Activated naive CD8-positive, alpha-beta T cell treated with anti-CD3 and anti-CD28 coated beads for 36 hours (primary cell): ENCODE data around the gene KLHL4. TPM values are rescaled to one million over a fixed set of nuclear protein-coding genes. Genes with fewer than 3 reads are reported as not detected.
"Not testable (repeated sequence)": the region's sequence is repeated elsewhere in the genome, so short reads cannot be mapped to it uniquely, and the experiment has no call there.

Source experiments
- DNase-seq: peaks from one replicate; pipeline ENCODE4 v3.0.0; 2021
- H3K27ac Mint-ChIP-seq: one replicate; pipeline ENCODE4 v1.8.0; 2022; ENCODE audit warnings: mild to moderate bottlenecking, moderate library complexity, mixed read lengths
- H3K27me3 Mint-ChIP-seq: one replicate; pipeline ENCODE4 v1.8.0; 2022; ENCODE audit warnings: mild to moderate bottlenecking, mixed read lengths
- H3K36me3 Mint-ChIP-seq: one replicate; pipeline ENCODE4 v1.8.0; 2021; ENCODE audit warnings: mild to moderate bottlenecking, mixed read lengths
- H3K4me1 Mint-ChIP-seq: one replicate; pipeline ENCODE4 v1.8.0; 2021; ENCODE audit warnings: mixed read lengths
- H3K4me3 Mint-ChIP-seq: one replicate; pipeline ENCODE4 v1.8.0; 2022; ENCODE audit warnings: mild to moderate bottlenecking, moderate library complexity, mixed read lengths
- H3K9me3 Mint-ChIP-seq: one replicate; pipeline ENCODE4 v1.8.0; 2022; ENCODE audit warnings: mixed read lengths
- total RNA-seq, 2 experiments: library from RNA; stranded (reverse); gene quantifications; one replicate each; pipeline ENCODE4 v1.2.3, GENCODE V29; 2021

The KLHL4 gene
- total RNA-seq, 2 experiments from 2014 or later: not detected

DNA sequence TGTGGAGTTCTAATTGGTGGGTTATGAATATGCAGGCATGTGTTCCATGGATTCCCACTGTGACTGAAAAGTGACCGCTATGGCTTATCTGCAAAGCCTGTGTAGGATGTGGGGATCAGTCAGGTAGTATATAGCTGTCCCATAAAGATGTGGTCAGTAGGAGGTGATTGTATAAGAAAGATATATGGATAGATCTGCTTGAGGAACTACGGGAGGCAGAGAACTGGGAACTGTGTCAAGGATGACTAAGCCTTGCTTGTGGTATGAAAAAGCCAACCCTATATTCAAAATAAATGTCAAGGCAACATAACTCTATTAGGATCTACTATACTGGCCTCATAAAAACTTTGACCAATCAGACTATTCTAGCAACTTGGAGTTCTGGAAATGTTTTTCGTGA is 185.2 kb downstream of the KLHL4 start:
- Mint-ChIP-seq H3K27me3 (no peaks in the 10 kb centered on the region), H3K4me3 (no peak overlapping the region), H3K36me3 (no peaks in the 10 kb centered on the region), H3K9me3 (no peaks in the 10 kb centered on the region), H3K27ac (no peak overlapping the region), H3K4me1 (no peaks in the 10 kb centered on the region)
- DNase-seq: no peak

DNA sequence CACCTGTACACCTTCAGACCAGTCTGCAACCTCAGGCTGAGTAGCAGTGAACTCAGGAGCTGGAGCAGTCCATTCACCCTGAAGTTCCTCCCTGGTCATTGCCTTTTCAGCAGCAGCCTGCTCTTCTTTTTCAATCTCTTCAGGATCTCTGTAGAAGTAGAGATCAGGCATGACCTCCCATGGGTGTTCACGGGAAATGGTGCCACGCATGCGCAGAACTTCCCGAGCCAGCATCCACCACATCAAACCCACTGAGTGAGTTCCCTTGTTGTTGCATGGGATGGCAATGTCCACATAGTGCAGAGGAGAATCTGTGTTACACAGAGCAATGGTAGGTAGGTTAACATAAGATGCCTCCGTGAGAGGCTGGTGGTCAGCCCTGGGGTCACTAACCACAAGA is 185.9 kb downstream of the KLHL4 start:
- H3K4me1 Mint-ChIP-seq, H3K27me3 Mint-ChIP-seq, H3K4me3 Mint-ChIP-seq, H3K9me3 Mint-ChIP-seq, H3K27ac Mint-ChIP-seq, H3K36me3 Mint-ChIP-seq, DNase-seq: not testable (repeated sequence)

DNA sequence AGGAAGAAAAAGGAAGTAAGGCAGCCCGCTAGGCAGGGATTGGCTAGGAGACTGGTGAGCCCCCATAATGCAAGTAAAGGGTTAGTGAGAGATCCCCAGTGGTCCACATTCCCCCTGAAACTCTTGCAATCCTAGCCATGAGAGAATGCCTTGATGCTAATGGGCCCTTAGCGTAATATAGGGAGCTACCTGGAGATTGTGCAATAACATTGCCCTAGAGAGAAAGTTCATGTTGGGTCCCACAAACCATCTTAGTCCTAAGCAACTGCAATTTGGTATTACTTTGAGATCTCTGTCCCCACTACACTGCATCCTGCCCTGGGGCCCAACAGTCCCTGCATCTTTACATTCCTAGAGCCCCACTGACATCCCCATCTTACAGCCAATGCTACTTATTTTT is 188.5 kb downstream of the KLHL4 start:
- Mint-ChIP-seq H3K27me3 (no peaks in the 10 kb centered on the region), H3K9me3 (peaks cover 4% of the 10 kb centered on the region), H3K4me1 (no peaks in the 10 kb centered on the region), H3K4me3 (no peak overlapping the region), H3K36me3 (no peaks in the 10 kb centered on the region), H3K27ac (no peak overlapping the region)
- no peak for DNase-seq

DNA sequence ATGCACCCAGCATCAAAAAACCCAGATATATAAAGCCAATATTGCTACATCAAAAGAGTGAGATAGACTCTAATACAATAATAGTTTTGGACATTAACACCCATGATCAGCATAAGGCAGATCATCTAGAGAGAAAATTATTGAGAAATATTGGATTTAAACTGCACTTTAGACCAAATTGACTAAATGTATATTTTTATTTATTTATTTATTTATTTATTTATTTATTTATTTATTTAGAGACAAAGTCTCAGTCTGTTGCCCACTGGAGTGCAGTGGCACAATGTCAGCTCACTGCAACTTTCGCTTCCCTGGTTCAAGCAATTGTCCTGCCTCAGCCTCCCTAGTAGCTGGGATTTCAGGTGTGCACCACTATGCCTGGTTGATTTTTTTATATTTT is 193.0 kb downstream of the KLHL4 start:
- Mint-ChIP-seq H3K9me3 (peaks cover 4% of the 10 kb centered on the region), H3K27me3 (no peaks in the 10 kb centered on the region), H3K4me1 (no peaks in the 10 kb centered on the region), H3K36me3 (no peaks in the 10 kb centered on the region), H3K4me3 (no peak overlapping the region), H3K27ac (no peak overlapping the region)
- DNase-seq: no peak
